ENCODE measurements around the gene CGB8.

- TF ChIP-seq, protein P1, sequence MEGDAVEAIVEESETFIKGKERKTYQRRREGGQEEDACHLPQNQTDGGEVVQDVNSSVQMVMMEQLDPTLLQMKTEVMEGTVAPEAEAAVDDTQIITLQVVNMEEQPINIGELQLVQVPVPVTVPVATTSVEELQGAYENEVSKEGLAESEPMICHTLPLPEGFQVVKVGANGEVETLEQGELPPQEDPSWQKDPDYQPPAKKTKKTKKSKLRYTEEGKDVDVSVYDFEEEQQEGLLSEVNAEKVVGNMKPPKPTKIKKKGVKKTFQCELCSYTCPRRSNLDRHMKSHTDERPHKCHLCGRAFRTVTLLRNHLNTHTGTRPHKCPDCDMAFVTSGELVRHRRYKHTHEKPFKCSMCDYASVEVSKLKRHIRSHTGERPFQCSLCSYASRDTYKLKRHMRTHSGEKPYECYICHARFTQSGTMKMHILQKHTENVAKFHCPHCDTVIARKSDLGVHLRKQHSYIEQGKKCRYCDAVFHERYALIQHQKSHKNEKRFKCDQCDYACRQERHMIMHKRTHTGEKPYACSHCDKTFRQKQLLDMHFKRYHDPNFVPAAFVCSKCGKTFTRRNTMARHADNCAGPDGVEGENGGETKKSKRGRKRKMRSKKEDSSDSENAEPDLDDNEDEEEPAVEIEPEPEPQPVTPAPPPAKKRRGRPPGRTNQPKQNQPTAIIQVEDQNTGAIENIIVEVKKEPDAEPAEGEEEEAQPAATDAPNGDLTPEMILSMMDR (IDR thresholded peaks at IDR 0.05; ENCODE audit: insufficient read depth, low read length) = no peak
- TF ChIP-seq GABPA (IDR thresholded peaks at IDR 0.05; ENCODE audit: low read depth) (no peak), REST (IDR thresholded peaks at IDR 0.05; ENCODE audit: insufficient replicate concordance, low read depth) (no peak), SPI1 (IDR thresholded peaks at IDR 0.05; ENCODE audit: borderline replicate concordance, low read depth) (no peak)
Measured at GRCh38 chr19:49085868-49086232, 36.9 kb upstream of the CGB8 start.

All from HL-60 (cell line).